Stimulated activated CD4-positive, alpha-beta T cell treated with anti-CD3 and anti-CD28 coated beads, Interleukin-2, amount 100 ng/mL, for 24 hours (primary cell): ENCODE results near the gene PTPRG.
"Not testable (repeated sequence)": the region's sequence is repeated elsewhere in the genome, so short reads cannot be mapped to it uniquely, and the experiment has no call there.

Source experiments
- DNase-seq, 2 donors: peaks; one replicate each; pipeline ENCODE4 v3.0.0-alpha.2; 2020

Gene PTPRG

GRCh38 chr3:61729038-61729634, 167.8 kb downstream of the PTPRG start:
- DNase-seq: no peak

GRCh38 chr3:61730056-61730455, 168.7 kb downstream of the PTPRG start:
- no peak for DNase-seq

GRCh38 chr3:61730577-61731231, 169.3 kb downstream of the PTPRG start:
- no peak for DNase-seq

- no peak for DNase-seq
Observed at GRCh38 chr3:61733000-61733399, 171.6 kb downstream of the PTPRG start.

GRCh38 chr3:61733876-61734275, 172.5 kb downstream of the PTPRG start:
- DNase-seq: no peak

- DNase-seq: no peak
Observed at GRCh38 chr3:61734749-61735686, 173.6 kb downstream of the PTPRG start.

- no peak for DNase-seq
Observed at GRCh38 chr3:61736506-61736905, 175.1 kb downstream of the PTPRG start.

GRCh38 chr3:61739640-61740039, 178.3 kb downstream of the PTPRG start:
- DNase-seq: no peak

- no peak for DNase-seq
Observed at GRCh38 chr3:61740494-61740893, 179.1 kb downstream of the PTPRG start.

GRCh38 chr3:61741551-61741950, 180.2 kb downstream of the PTPRG start:
- DNase-seq: no peak

- DNase-seq: no peak
Observed at GRCh38 chr3:61742006-61742405, 180.6 kb downstream of the PTPRG start.

- DNase-seq: no peak
Observed at GRCh38 chr3:61743067-61743466, 181.7 kb downstream of the PTPRG start.

- DNase-seq: no peak
Observed at GRCh38 chr3:61743686-61744242, 182.4 kb downstream of the PTPRG start.

- DNase-seq: no peak
Observed at GRCh38 chr3:61748288-61748687, 186.9 kb downstream of the PTPRG start.

- DNase-seq: no peak
Observed at GRCh38 chr3:61750766-61751165, 189.4 kb downstream of the PTPRG start.

- DNase-seq: no peak
Observed at GRCh38 chr3:61758839-61759238, 197.5 kb downstream of the PTPRG start.

- DNase-seq: not testable (repeated sequence)
Observed at GRCh38 chr3:61760783-61761182, 199.4 kb downstream of the PTPRG start.

- DNase-seq: no peak
Observed at GRCh38 chr3:61761694-61762430, 200.5 kb downstream of the PTPRG start.

- DNase-seq: no peak
Observed at GRCh38 chr3:61765157-61765876, 203.9 kb downstream of the PTPRG start.

GRCh38 chr3:61768284-61769037, 207.1 kb downstream of the PTPRG start:
- no peak for DNase-seq
